Endothelial cell of umbilical vein (primary cell): ENCODE data around the gene CARMIL1. TPM values are rescaled to one million over a fixed set of nuclear protein-coding genes. Genes with fewer than 3 reads are reported as not detected.

Source experiments
- BruUV-seq: library from RNA; stranded (reverse); fragments of 400-500 nt; replicated peaks from 2 replicates; lab custom pipeline; 2021; lab: Mats Ljungman, UMichigan
- CTCF ChIA-PET: fragments of 300-600, 350-600 bp; sonication (Branson Sonifier 250); formaldehyde crosslinking; loops from one replicate; lab custom pipeline; 2021; ENCODE audit warnings: antibody characterized with exemption, inconsistent platforms; lab: Charles Lee
- POLR2A ChIA-PET: fragments of 300-600, 350-600 bp; sonication (Branson Sonifier 250); formaldehyde crosslinking; loops from one replicate; lab custom pipeline; 2021; ENCODE audit warnings: antibody characterized with exemption, inconsistent platforms; lab: Charles Lee
- DNase-seq: peaks from one replicate; pipeline ENCODE4 v3.0.0-alpha.2; 2011; ENCODE audit warnings: low read depth, low spot score
- FAIRE-seq: peaks from 2 replicates; lab custom pipeline; 2011; peaks lifted over from hg19 to GRCh38; lab: Jason Lieb, UNC
- H2AFZ ChIP-seq: 2 replicates; pipeline ENCODE4 v1.6.0; 2012; ENCODE audit warnings: low read depth, low read length, control low read depth, inconsistent platforms
- H3K27ac ChIP-seq: 2 replicates; pipeline ENCODE4 v1.5.1; 2011; ENCODE audit warnings: low read depth, mild to moderate bottlenecking, control low read depth, low read length, moderate library complexity; ENCODE audit not compliant: insufficient read depth
- H3K27me3 ChIP-seq, 2 experiments: 2 replicates each; pipeline versions ENCODE4 v1.6.0 to v1.6.1; 2011; ENCODE audit warnings: low read length in 2 of 2, mixed read lengths in 1 of 2; ENCODE audit not compliant: control insufficient read depth in 2 of 2, insufficient read depth in 2 of 2
- H3K36me3 ChIP-seq, 2 experiments: 2 replicates in 1 of 2; 3 replicates in 1 of 2; pipeline ENCODE4 v1.5.1; 2011; ENCODE audit warnings: low read length in 2 of 2, mild to moderate bottlenecking in 1 of 2, moderate library complexity in 1 of 2; ENCODE audit not compliant: control insufficient read depth in 2 of 2, insufficient read depth in 2 of 2; ENCODE audit errors: extremely low read depth in 1 of 2
- H3K4me1 ChIP-seq: 3 replicates; pipeline ENCODE4 v1.5.1; 2011; ENCODE audit warnings: mild to moderate bottlenecking, low read length; ENCODE audit not compliant: control insufficient read depth, insufficient read depth; ENCODE audit errors: extremely low read depth
- H3K4me2 ChIP-seq: 2 replicates; pipeline ENCODE4 v1.6.1; 2011; ENCODE audit warnings: low read length, control low read depth, mixed read lengths; ENCODE audit not compliant: insufficient read depth
- H3K4me3 ChIP-seq, 3 experiments: fragments of 200-600 bp in 1 of 3; sonication (generic), shearing (Covaris generic) in 1 of 3; replicated peaks in 1 of 3; 2 replicates each; pipeline ENCODE4 v1.5.1; 2011 to 2016; ENCODE audit warnings: control low read depth in 3 of 3, low read length in 3 of 3, mild to moderate bottlenecking in 2 of 3, inconsistent platforms in 1 of 3, low read depth in 1 of 3, moderate library complexity in 1 of 3; ENCODE audit not compliant: insufficient read depth in 1 of 3
- H3K79me2 ChIP-seq: 2 replicates; pipeline ENCODE4 v1.6.0; 2012; ENCODE audit warnings: low read length, inconsistent platforms; ENCODE audit not compliant: control insufficient read depth, insufficient read depth
- H3K9ac ChIP-seq: replicated peaks from 2 replicates; pipeline ENCODE3; 2011; ENCODE audit warnings: low read length, control low read depth; ENCODE audit not compliant: insufficient read depth; ENCODE audit errors: extremely low read depth
- H3K9me1 ChIP-seq: replicated peaks from 3 replicates; pipeline ENCODE4 v1.6.0; 2011; ENCODE audit warnings: mild to moderate bottlenecking, low read length; ENCODE audit not compliant: control insufficient read depth, insufficient read depth; ENCODE audit errors: extremely low read depth
- H3K9me3 ChIP-seq: replicated peaks from 2 replicates; pipeline ENCODE4 v1.5.1; 2012; ENCODE audit warnings: low read length, inconsistent platforms; ENCODE audit not compliant: control insufficient read depth, insufficient read depth
- H4K20me1 ChIP-seq: replicated peaks from 2 replicates; pipeline ENCODE3; 2011; ENCODE audit warnings: mild to moderate bottlenecking, low read length; ENCODE audit not compliant: control insufficient read depth, insufficient read depth; ENCODE audit errors: extremely low read depth
- CTCF ChIP-seq, 2 donors: IDR thresholded peaks; 1 replicate in 1 of 2; 2 replicates in 1 of 2; pipeline ENCODE4 v1.5.1; 2011; ENCODE audit warnings: low read length in 2 of 2, mild to moderate bottlenecking in 2 of 2, moderate library complexity in 2 of 2, control low read depth in 1 of 2, inconsistent platforms in 1 of 2, low read depth in 1 of 2; ENCODE audit not compliant: insufficient read depth in 1 of 2; ENCODE audit errors: extremely low read depth in 1 of 2
- EZH2 ChIP-seq: IDR thresholded peaks from 2 replicates; pipeline ENCODE4 v1.6.1; 2012; ENCODE audit warnings: borderline replicate concordance, low read depth, mild to moderate bottlenecking, moderate library complexity, low read length, inconsistent platforms; ENCODE audit not compliant: severe bottlenecking
- FOS ChIP-seq: IDR thresholded peaks from 2 replicates; pipeline ENCODE4 v1.6.1; 2011; ENCODE audit warnings: mild to moderate bottlenecking, low read length, moderate library complexity, borderline replicate concordance; ENCODE audit not compliant: insufficient read depth
- GATA2 ChIP-seq: IDR thresholded peaks from 2 replicates; pipeline ENCODE4 v1.7.0; 2011; ENCODE audit warnings: low read depth, mild to moderate bottlenecking, moderate library complexity, mixed read lengths, low read length; ENCODE audit not compliant: insufficient read length, insufficient read depth
- JUN ChIP-seq: IDR thresholded peaks from 2 replicates; pipeline ENCODE4 v1.6.1; 2011; ENCODE audit warnings: borderline replicate concordance, low read depth; ENCODE audit not compliant: insufficient read length, insufficient read depth
- MAX ChIP-seq: IDR thresholded peaks from 2 replicates; pipeline ENCODE4 v1.6.1; 2011; ENCODE audit not compliant: insufficient read depth, insufficient read length
- MYC ChIP-seq: IDR thresholded peaks from one replicate; pipeline ENCODE4 v1.6.1; 2011; ENCODE audit warnings: mild to moderate bottlenecking, low read depth, low read length
- POLR2A ChIP-seq: IDR thresholded peaks from 2 replicates; pipeline ENCODE4 v1.6.1; 2012; ENCODE audit warnings: low read depth, mild to moderate bottlenecking, control low read depth, low read length
- POLR2AphosphoS5 ChIP-seq: IDR thresholded peaks from 2 replicates; pipeline ENCODE4 v1.6.1; 2012; ENCODE audit warnings: low read depth, mild to moderate bottlenecking, control low read depth, low read length, moderate library complexity; ENCODE audit not compliant: insufficient read depth
- dilution Hi-C: fragments of 300-500 bp; cut with MboI; formaldehyde crosslinking; loops from one replicate; pipeline ENCODE4 v1.15.0; 2019; ENCODE audit warnings: low sequenced_read_pairs; ENCODE audit not compliant: extremely low pct_ligation_motif_present
- intact Hi-C: fragments of 100-400 bp; cut with micrococcal nuclease; formaldehyde crosslinking; loops from one replicate; pipeline ENCODE4 v1.10.0; 2022
- polyA plus RNA-seq, 4 experiments: library from polyadenylated mRNA; depleted of rRNA in 3 of 4; stranded (reverse) in 3 of 4; unstranded in 1 of 4; fragments of >200 nt; gene quantifications; 2 replicates each; pipeline versions ENCODE4 v1.2.1 to v1.2.3, GENCODE V29; 2011 to 2012; ENCODE audit warnings: missing spikeins in 1 of 4
- total RNA-seq: library from RNA; stranded (reverse); gene quantifications from 2 replicates; pipeline ENCODE4 v1.2.3, GENCODE V29; 2021

The CARMIL1 gene
- total and polyA plus RNA-seq, 2 donors (not counting 3 experiments of a cell fraction or from before 2014, with no cell fraction given): 1.3 to 8.7 TPM

- H3K27ac ChIP-seq: no peak overlapping the region
- peak overlapping the region; percentile 78 for H3K9ac ChIP-seq
- no peaks in the 10 kb centered on the region for H3K79me2 ChIP-seq
- intact Hi-C loops (loop anchor here (2.0 to 10.0 kb wide), 2 partner anchors 64 to 436 kb away; no protein-coding TSS in a partner anchor), dilution Hi-C loops (no loop called here)
- H3K27me3 ChIP-seq: no peaks in the 10 kb centered on the region
- H3K9me1 ChIP-seq: no peaks in the 10 kb centered on the region
- H3K4me3 ChIP-seq: peak overlapping the region; percentile 74 to 90 (median 87)
- peak overlapping the region; percentile 72 for H3K4me2 ChIP-seq
- H4K20me1 ChIP-seq: no peaks in the 10 kb centered on the region
- TF ChIP-seq POLR2AphosphoS5 (no peak), FOS (no peak), POLR2A (no peak)
- H3K9me3 ChIP-seq: no peaks in the 10 kb centered on the region
- ChIA-PET POLR2A (interaction anchor here (1.4 kb wide), 1 partner anchor 211 kb away, joined by 4 read pairs; no protein-coding TSS in a partner anchor), CTCF (interaction anchor here (0.7 to 6.4 kb wide), 21 partner anchors 8 to 440 kb away, joined by 3 to 161 read pairs (median 4); no protein-coding TSS in a partner anchor)
- FAIRE-seq: no peak
- no peak for DNase-seq
- H3K36me3 ChIP-seq: no peaks in the 10 kb centered on the region
- BruUV-seq: no TSS peak
- peaks cover 10% of the 10 kb centered on the region for H3K4me1 ChIP-seq
- peak overlapping the region; percentile 96 for H2AFZ ChIP-seq
Measured at GRCh38 chr6:25278261-25278913, 787 bp upstream of the CARMIL1 start.

GRCh38 chr6:25279748-25280343 is 672 bp downstream of the CARMIL1 start:
- dilution Hi-C loops (no loop called here), intact Hi-C loops (loop anchor here (1.0 to 10.0 kb wide), 5 partner anchors 63 to 435 kb away; no protein-coding TSS in a partner anchor)
- FAIRE-seq (no peak), DNase-seq (no peak)
- Histone ChIP-seq H3K4me1 (peaks cover 10% of the 10 kb centered on the region), H2AFZ (peak overlapping the region; percentile 96), H3K27me3 (no peaks in the 10 kb centered on the region), H3K9me1 (no peaks in the 10 kb centered on the region), H3K4me2 (peak overlapping the region; percentile 72), H3K4me3 (peak overlapping the region; percentile 74 to 90 (median 87)), H3K27ac (no peak overlapping the region), H4K20me1 (no peaks in the 10 kb centered on the region), H3K36me3 (no peaks in the 10 kb centered on the region), H3K79me2 (no peaks in the 10 kb centered on the region), H3K9me3 (no peaks in the 10 kb centered on the region), H3K9ac (peak overlapping the region; percentile 78)
- CTCF ChIA-PET: interaction anchor here (0.7 to 6.4 kb wide), 14 partner anchors 8 to 438 kb away, joined by 3 to 161 read pairs (median 10); no protein-coding TSS in a partner anchor
- TF ChIP-seq MYC (no peak), POLR2A (no peak), EZH2 (no peak), FOS (no peak), JUN (no peak), CTCF (IDR thresholded peaks at IDR 0.05; ENCODE audit: extremely low read depth in 1 of 2, insufficient read depth in 1 of 2, low read depth in 1 of 2, low read length in 2 of 2) (no peak), POLR2AphosphoS5 (no peak), GATA2 (no peak), MAX (no peak)
- no TSS peak for BruUV-seq
- POLR2A ChIA-PET: interaction anchor here (0.7 kb wide), 1 partner anchor 63 kb away, joined by 3 read pairs; no protein-coding TSS in a partner anchor
